Fibroblast of skin of left biceps (primary cell): Measurements from ENCODE around the gene RPL7A.
"Not testable (repeated sequence)": the region's sequence is repeated elsewhere in the genome, so short reads cannot be mapped to it uniquely, and the experiment has no call there.

ENCODE experiments used
- DNase-seq, 2 experiments: peaks; one replicate each; pipeline ENCODE4 v3.0.0-alpha.2; 2013; ENCODE audit warnings: low read depth in 2 of 2

The RPL7A gene

GRCh38 chr9:133389025-133389557 is 41.1 kb downstream of the RPL7A start:
- DNase-seq: no peak

GRCh38 chr9:133389562-133389961 is 41.5 kb downstream of the RPL7A start:
- no peak for DNase-seq

GRCh38 chr9:133390713-133391112 is 42.7 kb downstream of the RPL7A start:
- DNase-seq: no peak

GRCh38 chr9:133391449-133391848 is 43.4 kb downstream of the RPL7A start:
- not testable (repeated sequence) for DNase-seq

- DNase-seq: not testable (repeated sequence)
These were observed 44.3 kb downstream of the RPL7A start for GRCh38 chr9:133392308-133392707.

GRCh38 chr9:133393399-133393798 is 45.4 kb downstream of the RPL7A start:
- no peak for DNase-seq

- DNase-seq: no peak
These were observed 46.8 kb downstream of the RPL7A start for GRCh38 chr9:133394687-133395271.

GRCh38 chr9:133396952-133397351 is 48.9 kb downstream of the RPL7A start:
- no peak for DNase-seq

- no peak for DNase-seq
These were observed 49.4 kb downstream of the RPL7A start for GRCh38 chr9:133397370-133397769.

GRCh38 chr9:133397895-133398294 is 49.9 kb downstream of the RPL7A start:
- no peak for DNase-seq

GRCh38 chr9:133400292-133400691 is 52.3 kb downstream of the RPL7A start:
- DNase-seq: no peak
